Muscle of leg (tissue), 11 donors: Measurements from ENCODE around the gene GPR42. TPM values are rescaled to one million over a fixed set of nuclear protein-coding genes. Genes with fewer than 3 reads are reported as not detected.

Experiments used
- DNase-seq: peaks from one replicate; pipeline ENCODE4 v3.0.0; 2013
- H3K27ac ChIP-seq: one replicate; pipeline ENCODE4 v1.5.1; 2013; ENCODE audit warnings: mild to moderate bottlenecking, low read length, control low read depth
- H3K27me3 ChIP-seq: one replicate; pipeline ENCODE4 v1.6.1; 2013; ENCODE audit warnings: low read length; ENCODE audit not compliant: control insufficient read depth, insufficient read depth
- H3K36me3 ChIP-seq: one replicate; pipeline ENCODE4 v1.6.1; 2013; ENCODE audit warnings: low read length; ENCODE audit not compliant: control insufficient read depth, insufficient read depth
- H3K4me1 ChIP-seq: one replicate; pipeline ENCODE4 v1.6.1; 2013; ENCODE audit warnings: low read length; ENCODE audit not compliant: control insufficient read depth, insufficient read depth
- H3K4me3 ChIP-seq: one replicate; pipeline ENCODE4 v1.5.1; 2013; ENCODE audit warnings: low read length, control low read depth
- H3K9me3 ChIP-seq: replicated peaks from 2 replicates; pipeline ENCODE4 v1.6.1; 2013; ENCODE audit warnings: low read depth, low read length; ENCODE audit not compliant: control insufficient read depth
- WGBS: methylation state at CpG from one replicate; pipeline ENCODE4 v1.1.5; 2013; ENCODE audit warnings: missing lambda C conversion rate; ENCODE audit not compliant: insufficient coverage; 5-methylcytosine and 5-hydroxymethylcytosine counted together
- polyA plus RNA-seq, 8 donors: library from polyadenylated mRNA; unstranded; fragments of 120-200 nt; gene quantifications; one replicate each; pipeline versions ENCODE4 v1.2.1 to v1.2.3, GENCODE V29; 2013; ENCODE audit warnings: inconsistent platforms in 1 of 8, low replicate concordance in 1 of 8; ENCODE audit not compliant: insufficient read length in 8 of 8, insufficient read depth in 1 of 8
- total RNA-seq: library from RNA; stranded (reverse); fragments of 120-200 nt; gene quantifications from one replicate; pipeline ENCODE4 v1.2.4, GENCODE V29; 2013

GPR42 gene
- total and polyA plus RNA-seq, 9 donors, result 0.15 TPM; not detected in 8

- Histone ChIP-seq H3K4me3 (no peak overlapping the region), H3K27me3 (no peaks in the 10 kb centered on the region), H3K27ac (no peak overlapping the region), H3K36me3 (no peaks in the 10 kb centered on the region), H3K4me1 (no peaks in the 10 kb centered on the region), H3K9me3 (no peaks in the 10 kb centered on the region)
- WGBS, result 80% methylated on average over 7 of the region's 8 CpGs
- DNase-seq, result no peak
Observed at GRCh38 chr19:35403116-35403760, 32.4 kb downstream of the GPR42 start.

GRCh38 chr19:35404879-35405622 lies 34.2 kb downstream of the GPR42 start:
- Histone ChIP-seq H3K4me1 (no peaks in the 10 kb centered on the region), H3K9me3 (no peaks in the 10 kb centered on the region), H3K27ac (no peak overlapping the region), H3K4me3 (no peak overlapping the region), H3K36me3 (no peaks in the 10 kb centered on the region), H3K27me3 (no peaks in the 10 kb centered on the region)
- DNase-seq, result peak; percentile 53
- 70% methylated on average over 6 of the region's 11 CpGs for WGBS

- Histone ChIP-seq H3K27ac (no peak overlapping the region), H3K4me1 (no peaks in the 10 kb centered on the region), H3K4me3 (no peak overlapping the region), H3K9me3 (no peaks in the 10 kb centered on the region), H3K27me3 (no peaks in the 10 kb centered on the region), H3K36me3 (no peaks in the 10 kb centered on the region)
- WGBS, result 60% methylated on average over 5 of the region's 6 CpGs
- no peak for DNase-seq
Observed at GRCh38 chr19:35407619-35408018, 36.8 kb downstream of the GPR42 start.

GRCh38 chr19:35408284-35409171 lies 37.7 kb downstream of the GPR42 start:
- no peak overlapping the region for H3K4me3 ChIP-seq
- no peak overlapping the region for H3K27ac ChIP-seq
- no peaks in the 10 kb centered on the region for H3K4me1 ChIP-seq
- no peak for DNase-seq
- H3K36me3 ChIP-seq, result no peaks in the 10 kb centered on the region
- no peaks in the 10 kb centered on the region for H3K9me3 ChIP-seq
- no peaks in the 10 kb centered on the region for H3K27me3 ChIP-seq
- WGBS, result 82% methylated on average over 6 of the region's 13 CpGs

- WGBS, result 92% methylated on average over 4 of the region's 5 CpGs
- H3K4me1 ChIP-seq, result no peaks in the 10 kb centered on the region
- H3K36me3 ChIP-seq, result no peaks in the 10 kb centered on the region
- H3K27me3 ChIP-seq, result no peaks in the 10 kb centered on the region
- H3K4me3 ChIP-seq, result no peak overlapping the region
- no peak overlapping the region for H3K27ac ChIP-seq
- no peaks in the 10 kb centered on the region for H3K9me3 ChIP-seq
- no peak for DNase-seq
Observed at GRCh38 chr19:35409191-35409590, 38.3 kb downstream of the GPR42 start.

GRCh38 chr19:35410487-35410886 lies 39.6 kb downstream of the GPR42 start:
- Histone ChIP-seq H3K27ac (no peak overlapping the region), H3K27me3 (peaks cover 2% of the 10 kb centered on the region), H3K36me3 (no peaks in the 10 kb centered on the region), H3K4me3 (no peak overlapping the region), H3K9me3 (no peaks in the 10 kb centered on the region), H3K4me1 (no peaks in the 10 kb centered on the region)
- 93% methylated on average over 3 of the region's 5 CpGs for WGBS
- no peak for DNase-seq

- Histone ChIP-seq H3K4me3 (no peak overlapping the region), H3K36me3 (no peaks in the 10 kb centered on the region), H3K27ac (no peak overlapping the region), H3K4me1 (no peaks in the 10 kb centered on the region), H3K27me3 (peaks cover 2% of the 10 kb centered on the region), H3K9me3 (no peaks in the 10 kb centered on the region)
- DNase-seq, result no peak
- WGBS, result 76% methylated on average over 2 of the region's 3 CpGs
Observed at GRCh38 chr19:35414442-35414841, 43.6 kb downstream of the GPR42 start.

- H3K27me3 ChIP-seq, result peaks cover 2% of the 10 kb centered on the region
- WGBS, result 78% methylated on average over 4 of the region's 7 CpGs
- no peak overlapping the region for H3K27ac ChIP-seq
- no peaks in the 10 kb centered on the region for H3K36me3 ChIP-seq
- H3K9me3 ChIP-seq, result no peaks in the 10 kb centered on the region
- DNase-seq, result no peak
- no peak overlapping the region for H3K4me3 ChIP-seq
- H3K4me1 ChIP-seq, result no peaks in the 10 kb centered on the region
Observed at GRCh38 chr19:35416331-35416730, 45.5 kb downstream of the GPR42 start.

- WGBS, result 65% methylated on average over 2 of the region's 2 CpGs
- no peak for DNase-seq
- Histone ChIP-seq H3K4me1 (no peaks in the 10 kb centered on the region), H3K27me3 (peaks cover 2% of the 10 kb centered on the region), H3K36me3 (no peaks in the 10 kb centered on the region), H3K4me3 (no peak overlapping the region), H3K27ac (no peak overlapping the region), H3K9me3 (no peaks in the 10 kb centered on the region)
Observed at GRCh38 chr19:35417278-35417677, 46.4 kb downstream of the GPR42 start.
